ENCODE measurements around the gene DNER. TPM values are rescaled to one million over a fixed set of nuclear protein-coding genes. Genes with fewer than 3 reads are reported as not detected.

The DNER gene
- polyA plus RNA-seq, 6 donors from 2014 or later, result not detected

GRCh38 chr2:229675569-229675968 lies 38.8 kb downstream of the DNER start:
- ATAC-seq (ENCODE audit: low read depth in 2 of 2), result no peak
- no peak overlapping the region for H3K4me3 Mint-ChIP-seq
- no peaks in the 10 kb centered on the region for H3K4me1 Mint-ChIP-seq
- no peaks in the 10 kb centered on the region for H3K36me3 Mint-ChIP-seq
- DNase-seq, result no peak
- no peak overlapping the region for H3K27ac Mint-ChIP-seq
- peaks cover 56 to 71% (median 63%) of the 10 kb centered on the region in 3 donors for H3K27me3 Mint-ChIP-seq
- no peaks in the 10 kb centered on the region for H3K9me3 Mint-ChIP-seq

- H3K4me3 Mint-ChIP-seq, result no peak overlapping the region
- peaks cover 53 to 66% (median 60%) of the 10 kb centered on the region in 3 donors for H3K27me3 Mint-ChIP-seq
- no peak for ATAC-seq (ENCODE audit: low read depth in 2 of 2)
- no peaks in the 10 kb centered on the region for H3K9me3 Mint-ChIP-seq
- no peaks in the 10 kb centered on the region for H3K36me3 Mint-ChIP-seq
- no peak for DNase-seq
- no peak overlapping the region for H3K27ac Mint-ChIP-seq
- H3K4me1 Mint-ChIP-seq, result no peaks in the 10 kb centered on the region
These were observed 39.4 kb downstream of the DNER start for GRCh38 chr2:229674830-229675530.

DNA sequence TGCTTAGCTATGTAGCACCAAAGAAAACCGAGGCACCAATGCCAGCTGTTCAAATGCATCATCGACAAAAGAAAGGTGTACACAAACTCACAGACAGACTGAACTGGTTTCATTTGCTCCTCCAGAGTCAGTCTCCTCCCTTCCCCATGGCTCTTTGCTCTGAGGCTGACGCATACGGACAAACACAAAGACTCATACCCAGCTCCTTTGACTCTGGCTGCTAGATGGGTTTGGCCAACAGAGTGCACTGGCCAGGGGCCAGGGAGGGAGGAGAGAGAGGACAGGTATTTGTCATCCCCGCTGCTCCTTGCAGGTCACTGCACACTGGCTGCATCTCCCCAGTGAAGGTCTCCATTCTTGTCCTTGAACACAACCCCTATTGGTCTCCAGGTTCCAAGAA lies 40.7 kb downstream of the DNER start:
- H3K27ac Mint-ChIP-seq, result no peak overlapping the region
- no peaks in the 10 kb centered on the region for H3K36me3 Mint-ChIP-seq
- no peak for ATAC-seq (ENCODE audit: low read depth in 2 of 2)
- no peak for DNase-seq
- H3K9me3 Mint-ChIP-seq, result peaks cover 0 to 4% (median 0%) of the 10 kb centered on the region in 7 donors
- H3K4me3 Mint-ChIP-seq, result no peak overlapping the region
- no peaks in the 10 kb centered on the region for H3K4me1 Mint-ChIP-seq
- peaks cover 42 to 55% (median 51%) of the 10 kb centered on the region in 3 donors for H3K27me3 Mint-ChIP-seq

GRCh38 chr2:229672021-229672420 lies 42.3 kb downstream of the DNER start:
- Mint-ChIP-seq H3K4me3 (no peak overlapping the region), H3K27me3 (peaks cover 34 to 40% (median 35%) of the 10 kb centered on the region in 3 donors), H3K36me3 (no peaks in the 10 kb centered on the region), H3K27ac (no peak overlapping the region), H3K4me1 (no peaks in the 10 kb centered on the region), H3K9me3 (peaks cover 0 to 6% (median 0%) of the 10 kb centered on the region in 7 donors)
- no peak for DNase-seq
- ATAC-seq (ENCODE audit: low read depth in 2 of 2), result no peak

GRCh38 chr2:229669841-229670240 lies 44.5 kb downstream of the DNER start:
- Mint-ChIP-seq H3K9me3 (peaks cover 0 to 6% (median 0%) of the 10 kb centered on the region in 7 donors), H3K36me3 (no peaks in the 10 kb centered on the region), H3K4me3 (no peak overlapping the region), H3K4me1 (no peaks in the 10 kb centered on the region), H3K27me3 (peaks cover 26 to 34% (median 28%) of the 10 kb centered on the region in 3 donors), H3K27ac (no peak overlapping the region)
- DNase-seq (no peak), ATAC-seq (ENCODE audit: low read depth in 2 of 2) (no peak)

DNA sequence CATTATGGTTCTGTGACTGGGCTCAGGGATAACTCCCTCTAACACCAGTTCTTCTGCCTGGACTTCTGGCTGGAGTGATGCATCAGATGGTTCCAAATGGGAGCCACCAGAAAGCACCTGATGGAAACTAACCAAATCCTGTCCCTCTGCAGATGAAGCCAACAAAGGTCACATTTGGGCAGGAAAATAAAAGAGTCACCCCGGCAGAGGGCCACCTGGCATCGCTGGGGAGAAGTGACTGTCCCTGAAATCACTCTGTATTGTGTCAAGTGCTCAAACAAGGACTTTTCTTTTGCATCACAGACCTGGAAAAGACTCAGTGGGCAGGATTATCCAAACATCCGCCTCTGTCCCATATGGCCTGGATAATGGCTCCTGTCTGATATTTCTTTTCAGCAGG lies 47.5 kb downstream of the DNER start:
- H3K36me3 Mint-ChIP-seq, result no peaks in the 10 kb centered on the region
- peaks cover 0 to 6% (median 0%) of the 10 kb centered on the region in 7 donors for H3K9me3 Mint-ChIP-seq
- DNase-seq, result no peak

GRCh38 chr2:229665158-229665557 lies 49.2 kb downstream of the DNER start:
- Mint-ChIP-seq H3K36me3 (no peaks in the 10 kb centered on the region), H3K9me3 (peaks cover 0 to 6% (median 0%) of the 10 kb centered on the region in 7 donors), H3K27me3 (peaks cover 0 to 23% (median 10%) of the 10 kb centered on the region in 3 donors), H3K4me1 (no peaks in the 10 kb centered on the region), H3K27ac (no peak overlapping the region), H3K4me3 (no peak overlapping the region)
- DNase-seq (no peak), ATAC-seq (ENCODE audit: low read depth in 2 of 2) (no peak)

More for the DNA sequence above, 47.5 kb downstream of the DNER start:
- Mint-ChIP-seq H3K4me3 (no peak overlapping the region), H3K27me3 (peaks cover 6 to 20% (median 10%) of the 10 kb centered on the region in 3 donors), H3K4me1 (no peaks in the 10 kb centered on the region), H3K27ac (no peak overlapping the region)
- ATAC-seq (ENCODE audit: low read depth in 2 of 2), result no peak

- Mint-ChIP-seq H3K27ac (no peak overlapping the region), H3K4me1 (no peaks in the 10 kb centered on the region), H3K4me3 (no peak overlapping the region), H3K9me3 (no peaks in the 10 kb centered on the region), H3K27me3 (peaks cover 0 to 25% (median 12%) of the 10 kb centered on the region in 3 donors), H3K36me3 (no peaks in the 10 kb centered on the region)
- ATAC-seq (ENCODE audit: low read depth in 2 of 2) (no peak), DNase-seq (no peak)
These were observed 52.9 kb downstream of the DNER start for GRCh38 chr2:229661478-229661877.

DNA sequence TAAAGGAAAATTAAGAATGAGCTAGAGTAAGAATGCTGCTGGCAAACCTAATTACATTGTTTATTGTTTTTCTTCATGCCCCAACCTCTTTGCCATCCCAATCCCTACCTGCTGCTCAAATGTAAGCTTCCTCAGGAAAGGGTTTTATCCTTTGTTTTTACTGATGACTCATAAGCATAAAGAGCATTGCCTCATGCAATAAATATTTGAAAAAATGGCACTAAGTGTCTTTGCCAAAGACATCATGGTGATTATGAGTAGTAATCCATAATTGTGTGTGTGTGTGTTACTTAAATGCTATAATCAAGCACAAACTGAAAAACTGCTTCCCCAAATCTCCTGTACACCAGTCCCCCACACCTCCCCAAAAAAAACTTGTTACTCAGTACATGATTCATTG lies 53.4 kb downstream of the DNER start:
- no peaks in the 10 kb centered on the region for H3K9me3 Mint-ChIP-seq
- no peak for ATAC-seq (ENCODE audit: low read depth in 2 of 2)
- H3K27me3 Mint-ChIP-seq, result peaks cover 0 to 21% (median 12%) of the 10 kb centered on the region in 3 donors
- no peak overlapping the region for H3K4me3 Mint-ChIP-seq
- H3K36me3 Mint-ChIP-seq, result no peaks in the 10 kb centered on the region
- no peak for DNase-seq
- no peaks in the 10 kb centered on the region for H3K4me1 Mint-ChIP-seq
- H3K27ac Mint-ChIP-seq, result no peak overlapping the region

- Mint-ChIP-seq H3K27ac (no peak overlapping the region), H3K4me3 (no peak overlapping the region), H3K27me3 (peaks cover 2 to 19% (median 16%) of the 10 kb centered on the region in 3 donors), H3K36me3 (no peaks in the 10 kb centered on the region), H3K9me3 (peaks cover 0 to 1% (median 0%) of the 10 kb centered on the region in 7 donors), H3K4me1 (no peaks in the 10 kb centered on the region)
- ATAC-seq (ENCODE audit: low read depth in 2 of 2), result no peak
- DNase-seq, result no peak
These were observed 54.0 kb downstream of the DNER start for GRCh38 chr2:229660391-229660790.

DNA sequence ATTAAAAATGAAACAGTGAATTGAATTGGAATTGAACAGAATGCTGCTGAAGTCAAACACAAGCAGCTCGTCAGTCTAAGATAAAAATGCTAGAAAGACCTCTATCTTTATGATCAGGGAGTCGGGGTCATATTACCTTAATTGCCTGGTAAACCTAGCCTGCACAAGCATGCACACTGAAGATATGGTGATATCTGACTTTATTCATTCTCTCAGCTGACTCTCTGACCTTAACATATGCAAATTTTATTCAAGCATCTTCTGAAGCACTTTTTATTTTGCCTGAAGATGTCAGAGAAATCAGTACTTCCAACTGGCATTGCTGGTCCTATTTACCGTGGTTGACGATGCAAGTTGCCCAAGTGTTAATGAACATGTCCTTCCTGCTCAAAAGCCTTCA lies 56.4 kb downstream of the DNER start:
- DNase-seq (no peak), ATAC-seq (ENCODE audit: low read depth in 2 of 2) (no peak)
- Mint-ChIP-seq H3K4me1 (no peaks in the 10 kb centered on the region), H3K27ac (no peak overlapping the region), H3K4me3 (no peak overlapping the region), H3K9me3 (peaks cover 0 to 1% (median 0%) of the 10 kb centered on the region in 7 donors), H3K36me3 (no peaks in the 10 kb centered on the region), H3K27me3 (peaks cover 5 to 17% (median 17%) of the 10 kb centered on the region in 3 donors)

DNA sequence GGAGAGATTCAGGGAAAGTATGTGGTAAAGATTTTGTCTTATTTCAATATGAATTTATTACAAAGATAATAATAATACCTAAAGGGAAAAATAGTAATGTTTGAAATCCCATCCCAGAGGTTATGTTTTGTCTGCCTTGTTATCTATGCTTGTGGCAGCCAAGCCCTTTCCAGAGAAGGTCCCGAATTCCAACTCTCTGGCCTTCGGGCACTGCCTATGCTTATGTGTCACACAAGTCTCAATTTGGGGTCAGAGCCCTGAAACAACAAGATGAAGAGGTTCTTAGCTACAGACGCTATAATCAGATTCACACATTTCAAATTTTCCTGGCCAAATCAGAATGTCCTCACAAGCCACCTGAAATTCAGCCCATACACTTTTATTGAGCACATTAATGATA lies 59.9 kb downstream of the DNER start:
- Mint-ChIP-seq H3K36me3 (no peaks in the 10 kb centered on the region), H3K4me3 (no peak overlapping the region), H3K9me3 (peaks cover 0 to 1% (median 0%) of the 10 kb centered on the region in 7 donors), H3K27me3 (peaks cover 3 to 25% (median 20%) of the 10 kb centered on the region in 3 donors), H3K27ac (no peak overlapping the region), H3K4me1 (no peaks in the 10 kb centered on the region)
- no peak for ATAC-seq (ENCODE audit: low read depth in 2 of 2)
- no peak for DNase-seq

DNA sequence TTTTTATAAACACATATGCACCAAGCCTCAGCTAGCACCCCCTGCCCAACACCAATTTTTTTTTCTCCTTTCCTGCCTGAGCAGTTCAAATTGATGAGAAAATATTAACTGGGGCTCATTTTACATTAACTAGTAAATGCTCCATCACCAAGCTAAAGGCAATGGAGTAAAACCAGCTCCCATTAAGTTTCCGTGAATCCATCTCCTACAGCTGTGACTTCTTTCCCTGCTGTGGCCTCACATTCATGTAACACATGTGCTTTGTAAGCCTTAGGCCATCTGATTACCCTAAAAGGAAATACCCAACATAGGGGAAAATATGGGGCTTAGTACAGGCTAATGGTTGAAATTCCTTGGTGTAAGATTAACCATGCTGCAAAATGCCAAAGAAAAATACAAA lies 60.8 kb downstream of the DNER start:
- H3K36me3 Mint-ChIP-seq, result no peaks in the 10 kb centered on the region
- peaks cover 0 to 1% (median 0%) of the 10 kb centered on the region in 7 donors for H3K9me3 Mint-ChIP-seq
- DNase-seq (no peak), ATAC-seq (ENCODE audit: low read depth in 2 of 2) (no peak)
- H3K4me3 Mint-ChIP-seq, result no peak overlapping the region
- no peak overlapping the region for H3K27ac Mint-ChIP-seq
- no peaks in the 10 kb centered on the region for H3K4me1 Mint-ChIP-seq
- H3K27me3 Mint-ChIP-seq, result peaks cover 11 to 25% (median 20%) of the 10 kb centered on the region in 3 donors

DNA sequence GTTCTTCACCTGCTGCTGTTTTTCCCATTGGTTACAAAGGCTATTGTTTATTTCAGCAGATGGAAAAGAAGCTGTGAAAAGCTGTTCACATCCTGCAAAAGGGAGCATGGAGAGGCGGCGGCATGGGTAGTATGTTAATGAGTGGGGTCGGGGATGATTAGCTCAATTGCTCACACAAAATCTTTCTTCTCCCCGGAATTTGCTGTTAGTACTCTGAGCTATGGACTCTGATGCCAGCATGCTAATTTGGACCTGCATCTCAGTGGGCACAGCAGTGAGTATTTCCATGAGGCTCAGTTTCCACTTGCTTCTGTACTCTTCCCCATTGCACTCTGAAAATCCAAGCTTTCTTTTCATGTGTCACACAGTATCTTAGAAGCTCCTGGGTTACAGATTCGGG lies 61.6 kb downstream of the DNER start:
- peaks cover 11 to 25% (median 20%) of the 10 kb centered on the region in 3 donors for H3K27me3 Mint-ChIP-seq
- no peak for ATAC-seq (ENCODE audit: low read depth in 2 of 2)
- DNase-seq, result no peak
- no peak overlapping the region for H3K27ac Mint-ChIP-seq
- no peaks in the 10 kb centered on the region for H3K36me3 Mint-ChIP-seq
- no peaks in the 10 kb centered on the region for H3K4me1 Mint-ChIP-seq
- peaks cover 0 to 1% (median 0%) of the 10 kb centered on the region in 7 donors for H3K9me3 Mint-ChIP-seq
- no peak overlapping the region for H3K4me3 Mint-ChIP-seq

All from naive B cell (primary cell).